ENCODE results near the gene PTMA. TPM values are rescaled to one million over a fixed set of nuclear protein-coding genes. Genes with fewer than 3 reads are reported as not detected.

The PTMA gene
- total and polyA plus RNA-seq, 9 of the 15 experiments (the other 6 are each of a cell fraction or from before 2014, with no cell fraction given), result 429 to 2,322 (median 1,578) TPM

DNA sequence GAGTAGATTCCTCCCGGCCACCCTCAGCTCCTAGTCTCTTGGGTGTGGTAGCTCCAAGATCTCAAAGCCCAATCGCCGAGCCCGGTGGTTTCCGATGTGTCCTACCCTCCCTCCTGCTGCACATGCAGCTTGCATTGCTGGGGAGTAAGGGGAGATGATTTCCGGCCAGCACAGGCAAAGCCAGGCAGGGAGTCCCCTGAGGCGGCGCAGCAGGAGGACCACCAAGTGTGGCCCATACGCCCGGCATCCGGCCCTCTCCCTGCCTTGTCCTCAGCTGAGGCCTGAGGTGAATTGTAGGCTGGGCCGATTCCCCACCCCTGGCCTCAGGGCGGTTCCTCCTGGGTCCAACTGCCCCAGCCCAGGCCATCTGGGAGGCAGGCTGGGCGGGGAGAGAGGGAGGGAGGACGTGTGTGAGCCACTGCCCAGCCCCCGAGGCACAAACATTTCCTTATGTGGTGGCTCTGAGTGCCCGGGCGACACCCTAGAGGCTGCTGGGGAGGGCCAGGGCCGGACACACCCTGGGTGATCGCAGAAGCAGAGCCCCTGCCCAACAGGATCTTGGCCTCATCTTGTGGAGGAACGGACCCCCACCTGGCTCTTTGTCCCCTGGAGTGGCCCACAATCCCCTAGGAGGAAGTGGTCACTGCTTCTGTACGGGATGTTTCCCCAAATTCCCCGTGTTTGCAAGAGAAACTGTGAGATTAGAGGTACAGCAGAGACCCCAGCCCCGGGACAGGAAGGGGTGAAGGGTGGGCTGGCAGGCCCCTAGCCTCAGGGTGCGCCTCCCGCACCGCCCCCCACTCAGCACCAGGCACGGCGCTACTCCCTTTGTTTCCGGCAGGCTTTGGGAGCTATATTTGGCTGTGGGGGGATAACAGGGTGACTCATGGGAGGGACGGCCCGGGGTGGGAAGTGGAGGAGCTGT lies 41.9 kb upstream of the PTMA start (continued):
- TF ChIP-seq ZBTB12 (CRISPR knock-in tag; IDR thresholded peaks at IDR 0.05) (no peak), TRIM24 (IDR thresholded peaks at IDR 0.05) (no peak), CBFA2T2 (conservative IDR thresholded peaks at IDR 0.05) (no peak), NFIC (IDR thresholded peaks at IDR 0.05) (no peak), PCBP1 (IDR thresholded peaks at IDR 0.05; ENCODE audit: low read depth, low read length, poor library complexity, severe bottlenecking) (no peak), ZBTB7A (IDR thresholded peaks at IDR 0.05; ENCODE audit: borderline replicate concordance, control insufficient read depth, low read depth, low read length) (peak; percentile 46; the same call in 1 of the 2 replicates), ETV5 (CRISPR knock-in tag; IDR thresholded peaks at IDR 0.05; ENCODE audit: low read depth) (peak; percentile 66), ZNF655 (CRISPR knock-in tag; IDR thresholded peaks at IDR 0.05) (no peak), ZNF146 (CRISPR knock-in tag; IDR thresholded peaks at IDR 0.05; ENCODE audit: unreplicated experiment) (no peak), ZBTB2 (IDR thresholded peaks at IDR 0.05) (no peak), SPI1 (IDR thresholded peaks at IDR 0.05; ENCODE audit: borderline replicate concordance, low read depth, low read length) (0 out of 2 replicates have a peak, but pooled peaks have one; percentile 65), NCOA1 (IDR thresholded peaks at IDR 0.05; ENCODE audit: low read depth) (0 out of 2 replicates have a peak, but pooled peaks have one; percentile 14), ZNF589 (CRISPR knock-in tag; IDR thresholded peaks at IDR 0.05; ENCODE audit: low read depth) (0 out of 2 replicates have a peak, but pooled peaks have one; percentile 51), SMAD1 (IDR thresholded peaks at IDR 0.05; ENCODE audit: low read depth, low read length, partially characterized antibody) (peak; percentile 10)
- TF ChIP-seq, protein P1, sequence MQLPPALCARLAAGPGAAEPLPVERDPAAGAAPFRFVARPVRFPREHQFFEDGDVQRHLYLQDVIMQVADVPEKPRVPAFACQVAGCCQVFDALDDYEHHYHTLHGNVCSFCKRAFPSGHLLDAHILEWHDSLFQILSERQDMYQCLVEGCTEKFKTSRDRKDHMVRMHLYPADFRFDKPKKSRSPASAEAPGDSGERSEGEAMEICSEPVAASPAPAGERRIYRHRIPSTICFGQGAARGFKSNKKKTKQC (CRISPR knock-in tag; IDR thresholded peaks at IDR 0.05), result no peak
- TF ChIP-seq, protein P2, sequence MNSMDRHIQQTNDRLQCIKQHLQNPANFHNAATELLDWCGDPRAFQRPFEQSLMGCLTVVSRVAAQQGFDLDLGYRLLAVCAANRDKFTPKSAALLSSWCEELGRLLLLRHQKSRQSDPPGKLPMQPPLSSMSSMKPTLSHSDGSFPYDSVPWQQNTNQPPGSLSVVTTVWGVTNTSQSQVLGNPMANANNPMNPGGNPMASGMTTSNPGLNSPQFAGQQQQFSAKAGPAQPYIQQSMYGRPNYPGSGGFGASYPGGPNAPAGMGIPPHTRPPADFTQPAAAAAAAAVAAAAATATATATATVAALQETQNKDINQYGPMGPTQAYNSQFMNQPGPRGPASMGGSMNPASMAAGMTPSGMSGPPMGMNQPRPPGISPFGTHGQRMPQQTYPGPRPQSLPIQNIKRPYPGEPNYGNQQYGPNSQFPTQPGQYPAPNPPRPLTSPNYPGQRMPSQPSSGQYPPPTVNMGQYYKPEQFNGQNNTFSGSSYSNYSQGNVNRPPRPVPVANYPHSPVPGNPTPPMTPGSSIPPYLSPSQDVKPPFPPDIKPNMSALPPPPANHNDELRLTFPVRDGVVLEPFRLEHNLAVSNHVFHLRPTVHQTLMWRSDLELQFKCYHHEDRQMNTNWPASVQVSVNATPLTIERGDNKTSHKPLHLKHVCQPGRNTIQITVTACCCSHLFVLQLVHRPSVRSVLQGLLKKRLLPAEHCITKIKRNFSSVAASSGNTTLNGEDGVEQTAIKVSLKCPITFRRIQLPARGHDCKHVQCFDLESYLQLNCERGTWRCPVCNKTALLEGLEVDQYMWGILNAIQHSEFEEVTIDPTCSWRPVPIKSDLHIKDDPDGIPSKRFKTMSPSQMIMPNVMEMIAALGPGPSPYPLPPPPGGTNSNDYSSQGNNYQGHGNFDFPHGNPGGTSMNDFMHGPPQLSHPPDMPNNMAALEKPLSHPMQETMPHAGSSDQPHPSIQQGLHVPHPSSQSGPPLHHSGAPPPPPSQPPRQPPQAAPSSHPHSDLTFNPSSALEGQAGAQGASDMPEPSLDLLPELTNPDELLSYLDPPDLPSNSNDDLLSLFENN (IDR thresholded peaks at IDR 0.05; ENCODE audit: low read depth in 2 of 2, low read length in 2 of 2), result no peak
- TF ChIP-seq, protein P3, sequence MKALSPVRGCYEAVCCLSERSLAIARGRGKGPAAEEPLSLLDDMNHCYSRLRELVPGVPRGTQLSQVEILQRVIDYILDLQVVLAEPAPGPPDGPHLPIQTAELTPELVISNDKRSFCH (CRISPR knock-in tag; IDR thresholded peaks at IDR 0.05), result no peak
- TF ChIP-seq, protein P3 (tag; IDR thresholded peaks at IDR 0.05), result peak; percentile 53; the same call in 1 of the 2 replicates

Data from K562 (cell line).